Fibroblast of lung (primary cell): Measurements from ENCODE around the gene BTBD16.

Experiments
- CTCF ChIP-seq, 2 donors: IDR thresholded peaks in 1 of 2; conservative IDR thresholded peaks in 1 of 2; 1 replicate in 1 of 2; 2 replicates in 1 of 2; pipeline ENCODE4 v1.5.1; 2011 to 2012; ENCODE audit warnings: low read length in 2 of 2, control low read depth in 1 of 2, inconsistent platforms in 1 of 2, low read depth in 1 of 2, mild to moderate bottlenecking in 1 of 2
- EZH2 ChIP-seq: IDR thresholded peaks from 2 replicates; pipeline ENCODE4 v1.5.1; 2012; ENCODE audit warnings: low read length, control low read depth, mild to moderate bottlenecking; ENCODE audit errors: missing control alignments

DNA sequence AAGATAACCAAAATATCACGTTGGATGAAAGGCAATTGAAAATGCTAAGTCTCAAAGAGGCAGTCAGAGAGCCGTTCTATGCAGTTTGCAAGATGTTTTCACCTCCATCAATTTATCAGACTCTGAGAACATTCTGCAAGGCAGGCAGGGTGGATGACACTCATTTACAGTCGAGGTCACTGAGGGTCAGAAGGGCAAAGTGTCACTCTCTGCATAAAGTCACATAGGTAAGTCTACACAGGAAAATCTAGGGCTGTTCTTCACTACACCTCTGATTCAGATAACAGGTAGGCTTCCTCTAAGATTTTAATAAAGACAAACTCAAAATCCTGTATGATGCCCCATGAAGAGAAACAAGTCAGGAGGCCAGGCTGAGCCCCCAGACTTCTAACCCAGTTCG is 102.0 kb downstream of the BTBD16 start:
- TF ChIP-seq CTCF (conservative IDR thresholded peaks at IDR 0.05 in 1 of 2, IDR thresholded peaks at IDR 0.05 in 1 of 2; ENCODE audit: low read depth in 1 of 2, low read length in 2 of 2), result no peak
- no peak for TF ChIP-seq EZH2
